Measurements from ENCODE around the gene CSTPP1.

Gene CSTPP1, protein sequence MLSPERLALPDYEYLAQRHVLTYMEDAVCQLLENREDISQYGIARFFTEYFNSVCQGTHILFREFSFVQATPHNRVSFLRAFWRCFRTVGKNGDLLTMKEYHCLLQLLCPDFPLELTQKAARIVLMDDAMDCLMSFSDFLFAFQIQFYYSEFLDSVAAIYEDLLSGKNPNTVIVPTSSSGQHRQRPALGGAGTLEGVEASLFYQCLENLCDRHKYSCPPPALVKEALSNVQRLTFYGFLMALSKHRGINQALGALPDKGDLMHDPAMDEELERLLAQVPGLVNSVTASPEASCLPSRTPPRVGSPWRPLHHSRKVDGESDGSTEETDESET

DNA sequence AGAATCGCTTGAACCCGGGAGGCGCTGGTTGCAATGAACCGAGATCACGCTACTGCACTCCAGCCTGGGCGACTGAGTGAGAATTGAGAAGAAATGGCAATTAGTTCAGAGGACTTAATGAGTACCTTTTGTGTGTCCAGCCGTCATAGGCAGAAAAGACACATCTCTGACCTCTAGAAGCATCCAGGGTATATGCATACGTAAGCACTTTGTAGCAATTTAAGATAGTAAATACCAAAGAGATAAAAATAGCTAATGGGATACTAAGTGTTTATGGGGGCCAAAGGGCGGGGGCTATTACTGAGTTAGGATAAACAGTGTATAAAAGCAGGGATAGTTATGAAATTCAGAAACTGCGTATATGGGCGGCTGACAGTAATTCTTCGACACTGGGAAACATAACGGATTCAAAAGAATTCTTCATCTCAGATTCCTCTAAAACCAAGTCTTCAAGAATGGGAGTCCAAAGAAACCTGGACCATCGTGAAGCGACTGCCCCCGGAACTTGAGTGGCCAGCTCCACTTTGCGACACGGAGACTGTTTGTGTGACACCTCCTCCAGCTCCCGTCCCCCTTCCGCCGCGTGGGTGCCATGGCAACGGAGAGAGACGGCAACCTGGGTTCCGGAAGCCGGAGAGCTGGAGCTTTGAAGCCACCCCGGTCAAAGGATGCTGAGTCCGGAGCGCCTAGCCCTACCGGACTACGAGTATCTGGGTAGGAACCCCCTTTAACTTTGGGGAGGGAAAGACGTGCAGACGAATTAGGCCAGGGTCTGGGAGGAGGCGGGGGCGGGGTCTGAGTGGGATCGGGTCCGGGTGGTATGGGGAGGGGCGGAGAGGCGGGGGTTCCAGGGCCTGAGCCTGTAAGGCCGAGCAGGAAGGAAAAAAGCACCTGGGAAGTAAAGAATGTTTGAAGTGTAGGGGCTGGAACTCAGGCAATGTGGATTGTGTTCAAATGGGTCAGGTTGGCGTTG is at the start of gene CSTPP1:
Gene CSTPP1, plus strand, starts transcription at position 624 of the 973 bp plus-strand sequence. Its CDS starts 45 bp downstream, at position 669.
- FAIRE-seq (peak; percentile 95), DNase-seq (ENCODE audit: insufficient read length, low spot score) (peak; percentile 98)

DNA sequence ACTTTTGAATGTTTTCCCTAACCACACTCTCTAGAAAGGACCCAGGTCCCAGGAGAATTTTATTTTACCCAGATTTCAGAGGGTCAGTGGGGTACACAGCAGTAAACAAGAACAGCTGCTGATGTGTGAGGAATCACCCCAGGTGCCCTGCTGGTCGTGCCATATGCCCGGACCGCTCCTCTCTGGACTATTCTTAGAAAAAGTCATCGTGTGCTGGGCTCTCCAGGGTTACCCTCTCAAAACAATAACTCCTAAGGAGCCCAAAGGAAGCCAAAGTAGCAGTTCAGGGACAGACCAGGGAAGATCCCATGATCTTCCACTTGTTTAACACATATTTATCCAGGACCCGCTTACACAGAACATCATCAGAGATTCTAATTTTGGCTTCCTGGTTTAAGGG is 47.9 kb upstream of the CSTPP1 start:
- no peak for FAIRE-seq
- no peak for DNase-seq (ENCODE audit: insufficient read length, low spot score)

GRCh38 chr11:46889251-46889650 is 47.3 kb upstream of the CSTPP1 start:
- FAIRE-seq (no peak), DNase-seq (ENCODE audit: insufficient read length, low spot score) (no peak)

DNA sequence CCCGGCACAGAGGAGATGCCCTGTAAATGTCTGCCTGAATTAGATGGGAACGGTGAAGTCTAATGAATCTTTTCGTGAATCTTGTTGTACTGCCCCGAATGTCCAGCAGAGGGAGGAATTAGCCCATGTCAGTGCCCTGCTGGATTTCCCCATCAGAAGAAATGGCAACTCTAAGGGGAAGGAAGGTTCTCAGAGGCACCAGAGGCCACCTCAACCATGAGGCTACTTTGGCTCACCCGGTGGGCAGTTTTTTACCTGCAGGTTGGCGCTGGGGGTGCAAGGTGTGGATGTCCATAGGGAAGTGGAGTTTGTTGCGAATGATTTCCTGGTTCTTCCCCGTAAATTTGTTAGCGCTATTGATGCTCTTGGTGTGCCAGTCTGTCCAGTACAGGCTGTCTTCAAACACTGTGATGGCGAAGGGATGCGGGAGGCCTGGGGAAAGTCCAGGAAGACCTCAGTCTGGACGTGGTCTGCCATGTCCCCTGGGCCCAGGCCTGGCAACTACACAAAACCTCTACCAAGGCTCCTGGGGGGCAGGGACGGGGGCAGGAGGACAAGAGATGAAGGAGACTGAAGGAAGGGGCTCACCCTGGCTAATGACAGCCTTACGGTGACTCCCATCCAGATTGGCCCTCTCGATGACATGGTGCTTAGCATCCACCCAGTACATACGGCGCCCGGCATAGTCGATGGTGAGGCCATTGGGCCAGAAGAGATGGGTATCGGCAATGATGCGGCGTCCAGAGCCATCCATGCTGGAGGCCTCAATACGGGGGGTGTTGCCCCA is 46.7 kb upstream of the CSTPP1 start:
- peak; percentile 71 for DNase-seq (ENCODE audit: insufficient read length, low spot score)
- peak; percentile 93 for FAIRE-seq

DNA sequence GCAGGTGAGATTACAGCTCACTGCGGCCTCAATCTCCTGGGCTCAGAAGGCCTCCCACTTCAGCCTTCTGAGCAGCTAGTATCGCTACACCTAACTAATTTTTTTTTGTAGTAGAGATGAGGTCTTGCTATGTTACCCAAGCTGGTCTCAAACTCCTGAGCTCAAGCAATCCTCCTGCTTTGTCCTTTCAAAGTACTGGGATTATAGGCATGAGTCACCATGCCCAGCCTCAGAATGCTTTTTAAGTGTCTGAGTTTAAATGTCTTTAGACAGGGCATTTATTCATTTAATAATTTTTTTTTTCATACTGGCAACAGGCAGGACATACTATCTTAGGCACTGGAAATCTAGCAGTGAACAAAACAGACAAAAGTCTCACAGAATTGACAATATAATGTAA is 45.9 kb upstream of the CSTPP1 start:
- no peak for FAIRE-seq

GRCh38 chr11:46892109-46892508 is 44.5 kb upstream of the CSTPP1 start:
- DNase-seq (ENCODE audit: insufficient read length, low spot score) (no peak), FAIRE-seq (no peak)

More for the DNA sequence above, 45.9 kb upstream of the CSTPP1 start:
- DNase-seq (ENCODE audit: insufficient read length, low spot score) = no peak

- FAIRE-seq (no peak), DNase-seq (ENCODE audit: insufficient read length, low spot score) (no peak)
Measured at GRCh38 chr11:46892838-46893237, 43.7 kb upstream of the CSTPP1 start.

DNA sequence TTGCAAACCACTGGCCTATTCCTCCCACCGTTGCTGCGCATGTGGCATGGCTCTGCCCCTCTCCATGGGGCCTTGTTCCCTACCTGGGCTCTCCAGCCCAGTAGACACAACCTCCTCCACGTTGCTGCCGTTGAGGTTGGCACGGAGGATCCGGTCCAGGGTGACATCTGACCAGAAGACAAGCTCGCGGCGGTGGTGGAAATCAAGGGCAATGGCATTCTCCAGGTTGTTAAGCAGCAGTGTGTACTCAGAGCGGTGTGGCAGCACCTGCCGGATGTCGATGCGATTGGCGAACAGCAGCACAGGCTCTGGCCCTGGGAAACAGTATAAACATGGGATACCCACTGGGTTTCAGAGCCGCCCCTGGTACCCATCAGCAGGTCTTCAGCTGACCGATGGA is 42.1 kb upstream of the CSTPP1 start:
- FAIRE-seq = no peak
- DNase-seq (ENCODE audit: insufficient read length, low spot score) = no peak

GRCh38 chr11:46894961-46895360 is 41.6 kb upstream of the CSTPP1 start:
- FAIRE-seq (no peak), DNase-seq (ENCODE audit: insufficient read length, low spot score) (no peak)

GRCh38 chr11:46895821-46896220 is 40.7 kb upstream of the CSTPP1 start:
- FAIRE-seq = no peak

DNA sequence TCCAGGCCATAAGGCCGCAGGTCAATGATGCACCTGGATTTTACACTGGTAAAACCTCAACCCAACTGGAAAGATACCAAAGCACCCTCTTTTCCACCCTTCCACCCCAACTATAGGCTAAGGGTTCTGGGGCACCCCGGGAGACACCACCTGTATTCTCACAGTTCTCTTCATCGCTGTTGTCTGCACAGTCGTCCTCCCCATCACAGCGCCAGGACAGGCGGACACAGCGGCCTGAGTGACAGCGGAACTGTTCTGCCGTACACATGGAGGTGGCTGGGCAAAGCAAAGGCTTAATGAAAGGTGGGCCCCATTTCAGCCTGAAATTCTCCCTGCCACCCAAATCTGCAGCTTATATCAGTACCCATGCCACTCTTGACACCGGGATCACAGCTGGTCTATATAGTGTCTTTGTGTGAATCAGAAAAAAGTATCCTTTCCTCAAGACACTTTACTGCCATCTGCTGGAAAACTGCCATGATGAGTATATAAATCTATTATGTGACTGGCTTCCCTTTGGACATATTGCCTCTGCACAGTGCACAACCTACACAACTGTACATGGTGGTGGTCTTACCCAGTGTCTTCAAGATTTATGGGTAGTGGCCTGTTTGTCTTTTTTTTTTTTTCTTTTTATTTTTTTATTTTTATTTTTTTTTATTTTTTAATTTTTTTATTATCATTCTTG is 39.7 kb upstream of the CSTPP1 start:
- FAIRE-seq = no peak
- DNase-seq (ENCODE audit: insufficient read length, low spot score) = no peak

More at GRCh38 chr11:46895821-46896220, 40.7 kb upstream of the CSTPP1 start:
- DNase-seq (ENCODE audit: insufficient read length, low spot score) = no peak

GRCh38 chr11:46898396-46899095 is 38.0 kb upstream of the CSTPP1 start:
- FAIRE-seq (no peak), DNase-seq (ENCODE audit: insufficient read length, low spot score) (no peak)

DNA sequence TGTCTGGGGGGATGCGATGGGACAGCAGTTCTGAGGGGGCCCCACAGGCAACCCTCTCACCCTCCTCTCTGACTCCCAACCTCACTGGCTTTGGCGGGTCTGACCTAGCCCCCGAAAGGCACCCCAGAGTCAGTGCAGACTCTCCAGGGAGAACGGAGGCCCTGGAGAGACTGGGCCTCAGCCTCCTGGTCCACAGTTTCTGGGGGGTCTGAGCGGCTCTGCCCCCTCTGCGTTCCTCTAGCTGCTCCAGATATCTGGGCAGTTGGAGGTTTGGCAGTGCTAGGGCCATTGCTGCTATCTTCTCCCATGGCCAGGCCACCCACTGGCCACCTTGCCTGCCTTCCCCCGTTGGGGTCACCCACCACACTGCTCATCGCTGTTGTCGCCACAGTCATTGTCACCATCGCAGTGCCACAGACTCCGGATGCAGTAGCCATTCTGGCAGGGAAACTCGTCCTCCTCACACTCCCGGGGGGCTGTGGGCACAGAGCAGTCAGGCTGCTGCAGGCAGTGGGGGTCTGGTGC is 37.0 kb upstream of the CSTPP1 start:
- DNase-seq (ENCODE audit: insufficient read length, low spot score) (no peak), FAIRE-seq (no peak)

DNA sequence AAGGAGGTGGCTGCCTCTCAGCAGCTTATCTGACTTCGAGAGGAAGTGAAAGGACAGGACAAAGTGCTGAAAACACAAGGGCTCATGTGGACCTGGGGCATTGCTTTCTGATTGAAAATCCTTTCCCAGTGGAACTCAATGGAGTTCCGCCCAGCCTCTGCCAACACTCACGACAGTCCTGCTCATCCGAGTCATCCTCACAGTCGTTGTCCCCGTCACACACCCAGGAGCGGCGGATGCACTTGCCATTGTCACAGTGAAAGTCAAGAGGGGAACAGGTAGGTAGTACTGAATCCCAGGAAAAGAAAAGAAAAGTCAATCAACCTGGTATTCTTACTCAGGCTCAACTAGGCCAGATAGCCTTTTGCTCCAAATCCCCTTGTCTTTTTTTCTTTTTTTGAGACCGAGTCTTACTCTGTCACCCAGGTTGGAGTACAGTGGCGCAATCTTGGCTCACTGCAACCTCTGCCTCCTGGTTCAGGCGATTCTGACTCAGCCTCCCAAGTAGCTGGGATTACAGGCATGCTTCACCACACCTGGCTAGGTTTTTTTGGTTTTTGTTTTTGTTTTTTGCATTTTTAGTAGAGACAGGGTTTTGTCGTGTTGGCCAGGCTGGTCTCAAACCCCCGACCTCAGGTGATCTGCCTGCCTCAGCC is 36.3 kb upstream of the CSTPP1 start:
- FAIRE-seq (no peak), DNase-seq (ENCODE audit: insufficient read length, low spot score) (no peak)

DNA sequence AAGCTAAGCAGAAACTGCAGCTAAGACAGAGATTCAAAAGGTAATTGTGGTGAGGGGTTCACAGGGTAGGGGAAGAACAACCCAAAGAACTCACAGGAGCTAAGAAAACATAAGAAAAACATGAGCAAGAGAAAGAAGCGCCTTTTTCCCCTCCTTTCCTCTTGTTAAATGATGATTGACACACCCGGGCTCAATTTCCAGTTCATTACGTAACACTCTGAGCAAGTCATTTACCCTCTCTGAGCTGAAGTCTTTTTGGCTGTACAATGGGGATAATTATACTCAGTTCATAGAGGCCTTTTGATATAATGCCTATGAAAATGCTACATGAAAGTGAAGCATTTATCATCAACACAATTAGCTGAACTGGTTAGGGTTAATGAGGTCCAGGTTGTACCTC is 35.4 kb upstream of the CSTPP1 start:
- DNase-seq (ENCODE audit: insufficient read length, low spot score) = no peak
- no peak for FAIRE-seq

DNA sequence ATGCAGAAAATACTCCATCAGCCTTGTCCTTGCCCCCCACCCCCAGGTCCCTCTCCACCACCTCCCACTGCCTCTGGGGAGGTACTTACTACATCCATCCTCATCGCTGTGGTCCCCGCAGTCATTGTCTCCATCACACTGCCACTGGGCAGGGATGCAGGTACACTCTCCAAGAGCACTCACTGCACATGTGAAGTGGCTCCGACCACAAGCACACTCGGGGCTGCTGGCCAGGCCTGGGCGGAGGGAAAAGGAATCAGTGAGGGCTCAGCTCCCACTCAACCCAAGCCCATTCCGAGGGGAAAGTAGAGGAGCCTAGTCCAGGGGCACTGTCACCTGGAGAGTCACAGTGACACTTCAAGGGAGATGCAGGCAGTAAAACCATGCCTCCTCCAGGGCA is 33.9 kb upstream of the CSTPP1 start:
- DNase-seq (ENCODE audit: insufficient read length, low spot score) (no peak), FAIRE-seq (no peak)

DNA sequence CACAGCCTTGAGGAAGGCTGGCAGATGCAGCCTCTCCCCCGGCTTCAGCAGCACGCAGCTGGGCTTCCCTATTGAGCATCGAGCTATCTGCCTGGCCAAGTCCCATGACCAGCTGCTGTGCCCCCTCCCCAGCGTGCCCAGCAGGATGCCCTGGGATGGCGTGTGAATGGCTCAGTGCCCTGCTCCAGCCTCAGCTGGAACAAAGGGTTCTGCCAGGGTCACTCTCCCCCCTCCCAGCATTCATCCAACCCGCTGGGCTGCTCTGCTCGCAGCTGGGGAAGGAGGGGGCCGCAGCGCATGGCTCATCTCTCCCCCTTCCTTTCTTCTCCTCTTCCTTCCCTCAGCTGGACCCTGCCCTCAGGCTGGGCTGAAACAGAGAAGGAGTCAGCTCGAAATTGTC is 32.7 kb upstream of the CSTPP1 start:
- DNase-seq (ENCODE audit: insufficient read length, low spot score) (no peak), FAIRE-seq (no peak)

DNA sequence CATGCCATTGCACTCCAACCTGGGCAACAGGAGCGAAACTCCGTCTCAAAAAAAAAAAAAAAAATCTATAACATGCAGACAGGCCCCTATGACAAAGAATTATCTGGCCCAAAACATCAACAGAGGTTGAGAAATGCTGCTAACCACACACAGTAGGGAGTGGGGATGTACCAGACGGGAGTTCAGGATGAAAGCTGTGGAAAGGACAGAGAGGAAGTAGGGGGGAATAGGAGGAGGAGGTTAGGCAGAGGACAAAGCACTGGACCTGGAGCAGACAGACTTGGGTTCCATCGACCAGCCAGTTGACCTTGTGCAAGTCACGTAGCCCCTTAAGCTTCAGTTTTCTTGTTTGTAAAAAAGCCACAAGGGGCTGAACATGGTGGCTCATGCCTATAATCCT is 30.8 kb upstream of the CSTPP1 start:
- DNase-seq (ENCODE audit: insufficient read length, low spot score) = no peak

GRCh38 chr11:46906609-46907041 is 29.9 kb upstream of the CSTPP1 start:
- no peak for FAIRE-seq

More for the DNA sequence above, 30.8 kb upstream of the CSTPP1 start:
- FAIRE-seq = no peak

More at GRCh38 chr11:46906609-46907041, 29.9 kb upstream of the CSTPP1 start:
- DNase-seq (ENCODE audit: insufficient read length, low spot score) = no peak
